WTC11 (cell line): Measurements from ENCODE around the gene SRGN. TPM values are rescaled to one million over a fixed set of nuclear protein-coding genes. Genes with fewer than 3 reads are reported as not detected.

Source experiments
- ATAC-seq: fragments of 200-7000 bp; cut with Tn5 transposase; 2 replicates; pipeline ENCODE4 v1.10.0; 2021; ENCODE audit warnings: mild to moderate bottlenecking, moderate library complexity
- CTCF ChIA-PET: fragments of 300-600 bp; sonication (Branson Sonifier 250); formaldehyde crosslinking; loops from one replicate; lab custom pipeline; 2021; ENCODE audit warnings: antibody characterized with exemption; lab: Charles Lee
- POLR2A ChIA-PET: fragments of 350-600 bp; sonication (Branson Sonifier 250); formaldehyde crosslinking; loops from one replicate; lab custom pipeline; 2021; ENCODE audit warnings: antibody characterized with exemption; lab: Charles Lee
- DNase-seq: peaks from one replicate; pipeline ENCODE4 v3.0.0; 2021; ENCODE audit warnings: low spot score
- H3K27ac Mint-ChIP-seq: 2 replicates; pipeline ENCODE4 v1.8.0; 2021; ENCODE audit warnings: mixed read lengths
- H3K27me3 Mint-ChIP-seq: 2 replicates; pipeline ENCODE4 v1.8.0; 2021; ENCODE audit warnings: low read depth, mild to moderate bottlenecking, moderate library complexity, mixed read lengths
- H3K36me3 Mint-ChIP-seq: 2 replicates; pipeline ENCODE4 v1.8.0; 2021; ENCODE audit warnings: mixed read lengths
- H3K4me1 Mint-ChIP-seq: 2 replicates; pipeline ENCODE4 v1.8.0; 2022; ENCODE audit warnings: mixed read lengths
- H3K4me3 Mint-ChIP-seq: 2 replicates; pipeline ENCODE4 v1.8.0; 2021; ENCODE audit warnings: mild to moderate bottlenecking, moderate library complexity, mixed read lengths
- H3K9me3 Mint-ChIP-seq: 2 replicates; pipeline ENCODE4 v1.8.0; 2021; ENCODE audit warnings: mixed read lengths
- AR ChIP-seq: fragments of 250-450 bp; sonication (Bioruptor Pico); IDR thresholded peaks from 2 replicates; pipeline ENCODE4 v1.9.0; 2021; ENCODE audit warnings: mild to moderate bottlenecking
- ARID4B ChIP-seq: sonication (generic); formaldehyde crosslinking; IDR thresholded peaks from 2 replicates; pipeline ENCODE4 v1.8.0; 2023; ENCODE audit warnings: missing genetic modification reagents, mild to moderate bottlenecking, borderline replicate concordance
- ATF3 ChIP-seq: sonication (generic); formaldehyde crosslinking; conservative IDR thresholded peaks from 2 replicates; pipeline ENCODE4 v1.8.1; 2022; ENCODE audit warnings: mild to moderate bottlenecking, missing genetic modification reagents
- ETV6 ChIP-seq: sonication (generic); formaldehyde crosslinking; IDR thresholded peaks from 2 replicates; pipeline ENCODE4 v1.8.1; 2022; ENCODE audit warnings: mild to moderate bottlenecking, missing genetic modification reagents
- HMGA2 ChIP-seq: fragments of 250-450 bp; sonication (Bioruptor Pico); IDR thresholded peaks from 2 replicates; pipeline ENCODE4 v1.4.0; 2021; ENCODE audit warnings: mild to moderate bottlenecking, moderate library complexity
- JUN ChIP-seq: sonication (generic); formaldehyde crosslinking; IDR thresholded peaks from 2 replicates; pipeline ENCODE4 v1.8.0; 2023; ENCODE audit warnings: mild to moderate bottlenecking, missing genetic modification reagents
- MXD4 ChIP-seq: fragments of 250-450 bp; sonication (Bioruptor Pico); IDR thresholded peaks from 2 replicates; pipeline ENCODE4 v1.8.0; 2021; ENCODE audit warnings: mild to moderate bottlenecking, moderate library complexity, borderline replicate concordance
- NR1H2 ChIP-seq: sonication (generic); formaldehyde crosslinking; IDR thresholded peaks from 2 replicates; pipeline ENCODE4 v1.9.0; 2021; ENCODE audit warnings: mild to moderate bottlenecking, moderate library complexity, missing genetic modification reagents
- NR3C1 ChIP-seq: sonication (generic); formaldehyde crosslinking; conservative IDR thresholded peaks from 2 replicates; pipeline ENCODE4 v1.8.1; 2023; ENCODE audit warnings: low read depth, mild to moderate bottlenecking, missing genetic modification reagents
- PRDM15 ChIP-seq: sonication (generic); formaldehyde crosslinking; IDR thresholded peaks from 2 replicates; pipeline ENCODE4 v1.8.0; 2022; ENCODE audit warnings: missing genetic modification reagents
- RELA ChIP-seq: sonication (generic); formaldehyde crosslinking; IDR thresholded peaks from 2 replicates; pipeline ENCODE4 v1.8.1; 2022; ENCODE audit warnings: missing genetic modification reagents, mild to moderate bottlenecking, borderline replicate concordance
- RORB ChIP-seq: fragments of 250-450 bp; sonication (Bioruptor Pico); IDR thresholded peaks from 2 replicates; pipeline ENCODE4 v1.9.0; 2021; ENCODE audit warnings: mild to moderate bottlenecking
- SMAD3 ChIP-seq: sonication (generic); formaldehyde crosslinking; IDR thresholded peaks from 2 replicates; pipeline ENCODE4 v1.8.0; 2022; ENCODE audit warnings: missing genetic modification reagents, mild to moderate bottlenecking, borderline replicate concordance
- TEAD1 ChIP-seq: sonication (generic); formaldehyde crosslinking; IDR thresholded peaks from 2 replicates; pipeline ENCODE4 v1.8.0; 2022; ENCODE audit warnings: mild to moderate bottlenecking, missing genetic modification reagents
- ZBTB21 ChIP-seq: sonication (generic); formaldehyde crosslinking; IDR thresholded peaks from 2 replicates; pipeline ENCODE4 v1.8.1; 2023; ENCODE audit warnings: mild to moderate bottlenecking, missing genetic modification reagents, borderline replicate concordance
- ZNF232 ChIP-seq: sonication (generic); formaldehyde crosslinking; IDR thresholded peaks from 2 replicates; pipeline ENCODE4 v1.8.0; 2022; ENCODE audit warnings: mild to moderate bottlenecking, missing genetic modification reagents
- ZNF281 ChIP-seq: sonication (generic); formaldehyde crosslinking; IDR thresholded peaks from 2 replicates; pipeline ENCODE4 v1.8.0; 2023; ENCODE audit warnings: mild to moderate bottlenecking, missing genetic modification reagents
- ZNF423 ChIP-seq: fragments of 250-450 bp; sonication (Bioruptor Pico); IDR thresholded peaks from 2 replicates; pipeline ENCODE4 v2.1.2; 2022; ENCODE audit warnings: mild to moderate bottlenecking, moderate library complexity
- ZNF671 ChIP-seq: fragments of 250-450 bp; sonication (Bioruptor Pico); IDR thresholded peaks from 2 replicates; pipeline ENCODE4 v1.8.0; 2021; ENCODE audit warnings: mild to moderate bottlenecking
- total RNA-seq: library from RNA; stranded (reverse); gene quantifications from 3 replicates; pipeline ENCODE4 v1.2.3, GENCODE V29; 2021

The SRGN gene
- total RNA-seq, 1 experiment from 2014 or later, result 1.4 TPM

- H3K27ac Mint-ChIP-seq, result no peak overlapping the region
- H3K4me3 Mint-ChIP-seq, result no peak overlapping the region
- DNase-seq (no peak), ATAC-seq (no peak)
- no peaks in the 10 kb centered on the region for H3K27me3 Mint-ChIP-seq
- CTCF ChIA-PET, result interaction anchor here (0.8 to 2.6 kb wide), 2 partner anchors 8 to 48 kb away, joined by 3 to 9 read pairs; no protein-coding TSS in a partner anchor
- H3K36me3 Mint-ChIP-seq, result no peaks in the 10 kb centered on the region
- H3K4me1 Mint-ChIP-seq, result no peaks in the 10 kb centered on the region
- POLR2A ChIA-PET, result no interaction called here
- H3K9me3 Mint-ChIP-seq, result no peaks in the 10 kb centered on the region
- TF ChIP-seq SMAD3 (CRISPR knock-in tag), result no peak
- TF ChIP-seq ZNF671 (CRISPR knock-in tag), result no peak
- no peak for TF ChIP-seq HMGA2 (CRISPR knock-in tag)
- TF ChIP-seq ZNF281 (CRISPR knock-in tag), result no peak
- no peak for TF ChIP-seq JUN (CRISPR knock-in tag)
- TF ChIP-seq ATF3, result no peak
- no peak for TF ChIP-seq MXD4
- no peak for TF ChIP-seq ZNF232
- no peak for TF ChIP-seq PRDM15 (CRISPR knock-in tag)
These were observed 42.2 kb upstream of the SRGN start for GRCh38 chr10:69045441-69046300.

- H3K27ac Mint-ChIP-seq, result no peak overlapping the region
- TF ChIP-seq RELA (CRISPR knock-in tag) (no peak), RORB (no peak), NR3C1 (CRISPR knock-in tag) (no peak), ZBTB21 (no peak), SMAD3 (CRISPR knock-in tag) (no peak), ZNF423 (CRISPR knock-in tag) (no peak), ARID4B (CRISPR knock-in tag) (no peak), AR (no peak), NR1H2 (no peak), ETV6 (no peak), TEAD1 (CRISPR knock-in tag) (no peak)
These were observed 40.6 kb upstream of the SRGN start for GRCh38 chr10:69047111-69047832.

More at GRCh38 chr10:69047111-69047832, 40.6 kb upstream of the SRGN start:
- ChIA-PET CTCF (interaction anchor here (0.6 kb wide), 1 partner anchor 13 kb away, joined by 3 read pairs; no protein-coding TSS in a partner anchor), POLR2A (no interaction called here)
- no peak for DNase-seq
- ATAC-seq, result no peak
- H3K9me3 Mint-ChIP-seq, result no peaks in the 10 kb centered on the region
- H3K4me1 Mint-ChIP-seq, result peaks cover 3% of the 10 kb centered on the region; the same call in 1 of the 2 replicates
- no peaks in the 10 kb centered on the region for H3K27me3 Mint-ChIP-seq
- no peaks in the 10 kb centered on the region for H3K36me3 Mint-ChIP-seq
- no peak overlapping the region for H3K4me3 Mint-ChIP-seq
